Subcutaneous adipose tissue (tissue), 4 donors: ENCODE data around the gene DAAM2. TPM values are rescaled to one million over a fixed set of nuclear protein-coding genes. Genes with fewer than 3 reads are reported as not detected.

ENCODE experiments used
- CTCF ChIP-seq: fragments of 450-650 bp; IDR thresholded peaks from one replicate; pipeline ENCODE4 v1.5.1; 2016; ENCODE audit warnings: low read depth, mild to moderate bottlenecking, control low read depth, antibody characterized with exemption, moderate library complexity
- total RNA-seq, 4 donors: library from RNA; depleted of rRNA; stranded (reverse); fragments of >200 nt; gene quantifications; one replicate each; pipeline ENCODE4 v1.1.0, GENCODE V29; 2016

Gene DAAM2
- total RNA-seq, 4 donors from 2014 or later: 36.7 to 125 (median 53.2) TPM

GRCh38 chr6:39936857-39937256 lies 144.7 kb downstream of the DAAM2 start:
- TF ChIP-seq CTCF: no peak

- no peak for TF ChIP-seq CTCF
Measured at GRCh38 chr6:39937686-39938333, 145.6 kb downstream of the DAAM2 start.

GRCh38 chr6:39938773-39939654 lies 146.8 kb downstream of the DAAM2 start:
- no peak for TF ChIP-seq CTCF

GRCh38 chr6:39941138-39941537 lies 149.0 kb downstream of the DAAM2 start:
- TF ChIP-seq CTCF: no peak

GRCh38 chr6:39941820-39942219 lies 149.6 kb downstream of the DAAM2 start:
- TF ChIP-seq CTCF: no peak

GRCh38 chr6:39942903-39943580 lies 150.9 kb downstream of the DAAM2 start:
- TF ChIP-seq CTCF: no peak

GRCh38 chr6:39945626-39946025 lies 153.4 kb downstream of the DAAM2 start:
- no peak for TF ChIP-seq CTCF
